NCI-H748 treated with DMSO at 0.1 percent for 48 hours (cell line): ENCODE data around the gene DOLPP1.

Experiments
- DNase-seq: peaks from one replicate; lab custom pipeline; 2025; lab: John Stamatoyannopoulos, UW

Gene DOLPP1

GRCh38 chr9:129064499-129064908 lies 16.4 kb upstream of the DOLPP1 start:
- no peak for DNase-seq

GRCh38 chr9:129068110-129068509 lies 12.8 kb upstream of the DOLPP1 start:
- no peak for DNase-seq

- DNase-seq = no peak
Measured at GRCh38 chr9:129068990-129069861, 11.7 kb upstream of the DOLPP1 start.

- no peak for DNase-seq
Measured at GRCh38 chr9:129069862-129070641, 10.9 kb upstream of the DOLPP1 start.

- DNase-seq = no peak
Measured at GRCh38 chr9:129070696-129071525, 10.0 kb upstream of the DOLPP1 start.

- no peak for DNase-seq
Measured at GRCh38 chr9:129071526-129072126, 9.3 kb upstream of the DOLPP1 start.

- no peak for DNase-seq
Measured at GRCh38 chr9:129072171-129072570, 8.7 kb upstream of the DOLPP1 start.

- no peak for DNase-seq
Measured at GRCh38 chr9:129073404-129073803, 7.5 kb upstream of the DOLPP1 start.

GRCh38 chr9:129074106-129074505 lies 6.8 kb upstream of the DOLPP1 start:
- DNase-seq = no peak

- no peak for DNase-seq
Measured at GRCh38 chr9:129075996-129076639, 4.8 kb upstream of the DOLPP1 start.

- no peak for DNase-seq
Measured at GRCh38 chr9:129076640-129077037, 4.3 kb upstream of the DOLPP1 start.

- no peak for DNase-seq
Measured at GRCh38 chr9:129077236-129077635, 3.7 kb upstream of the DOLPP1 start.

GRCh38 chr9:129078691-129079503 lies 2.0 kb upstream of the DOLPP1 start:
- DNase-seq = no peak

- DNase-seq = no peak
Measured at GRCh38 chr9:129079829-129080228, 1.1 kb upstream of the DOLPP1 start.

GRCh38 chr9:129080298-129080600 lies 662 bp upstream of the DOLPP1 start:
- DNase-seq = no peak

GRCh38 chr9:129081388-129081904 lies 535 bp downstream of the DOLPP1 start:
- no peak for DNase-seq

GRCh38 chr9:129084087-129084486 lies 3.2 kb downstream of the DOLPP1 start:
- DNase-seq = no peak

- DNase-seq = no peak
Measured at GRCh38 chr9:129089246-129089645, 8.3 kb downstream of the DOLPP1 start.

GRCh38 chr9:129093602-129094386 lies 12.9 kb downstream of the DOLPP1 start:
- no peak for DNase-seq
